GM12878 (cell line): ENCODE measurements around the gene MRC2. TPM values are rescaled to one million over a fixed set of nuclear protein-coding genes. Genes with fewer than 3 reads are reported as not detected.

Experiments used
- ATAC-seq: fragments of 200-7000 bp; cut with Tn5 transposase; 3 replicates; pipeline ENCODE4 v1.9.1; 2020; ENCODE audit warnings: mild to moderate bottlenecking, moderate library complexity
- BruUV-seq: library from RNA; stranded (reverse); fragments of 400-500 nt; replicated peaks from 2 replicates; lab custom pipeline; 2021; lab: Mats Ljungman, UMichigan
- CTCF ChIA-PET: fragments of 300-600 bp; sonication (Branson Sonifier 250); formaldehyde crosslinking; extraction: SDS; loops from one replicate; lab custom pipeline; 2021; ENCODE audit warnings: inconsistent platforms; lab: Yijun Ruan, JAX
- POLR2A ChIA-PET: fragments of 350-600 bp; formaldehyde crosslinking; extraction: SDS; loops from one replicate; lab custom pipeline; 2021; ENCODE audit warnings: inconsistent platforms; lab: Charles Lee
- RAD21 ChIA-PET: fragments of 300-600 bp; sonication (Branson Sonifier 250); formaldehyde crosslinking; loops from one replicate; lab custom pipeline; 2023; ENCODE audit warnings: antibody characterized with exemption; ENCODE audit not compliant: unreplicated experiment; lab: Charles Lee
- SMC1A ChIA-PET: fragments of 300-600 bp; sonication (Branson Sonifier 250); formaldehyde crosslinking; loops from one replicate; lab custom pipeline; 2023; ENCODE audit not compliant: unreplicated experiment, uncharacterized antibody; lab: Charles Lee
- DNase-seq: peaks from one replicate; pipeline ENCODE4 v3.0.0-alpha.2; 2011; ENCODE audit warnings: low read depth, low spot score
- FAIRE-seq: peaks from 3 replicates; lab custom pipeline; 2011; peaks lifted over from hg19 to GRCh38; lab: Jason Lieb, UNC
- H2AFZ ChIP-seq: 2 replicates; pipeline ENCODE4 v1.6.0; 2011; ENCODE audit warnings: low read depth, low read length, control low read depth; ENCODE audit not compliant: control insufficient read depth
- H3K27ac ChIP-seq: 2 replicates; pipeline ENCODE4 v1.5.1; 2011; ENCODE audit warnings: control low read depth; ENCODE audit not compliant: control insufficient read depth, insufficient read depth
- H3K27me3 ChIP-seq, 2 experiments: replicated peaks in 1 of 2; 2 replicates each; pipeline versions ENCODE4 v1.6.0 to v1.6.1; 2011; ENCODE audit warnings: low read length in 1 of 2; ENCODE audit not compliant: control insufficient read depth in 2 of 2, insufficient read depth in 2 of 2
- H3K36me3 ChIP-seq, 2 experiments: 2 replicates each; pipeline ENCODE4 v1.5.1; 2011; ENCODE audit warnings: low read length in 1 of 2; ENCODE audit not compliant: control insufficient read depth in 2 of 2, insufficient read depth in 2 of 2
- H3K4me1 ChIP-seq: 2 replicates; pipeline ENCODE4 v1.6.1; 2011; ENCODE audit warnings: mild to moderate bottlenecking, low read length, moderate library complexity, mixed read lengths; ENCODE audit not compliant: control insufficient read depth, insufficient read depth
- H3K4me2 ChIP-seq: 2 replicates; pipeline ENCODE4 v1.6.0; 2011; ENCODE audit warnings: control low read depth; ENCODE audit not compliant: control insufficient read depth, insufficient read depth
- H3K4me3 ChIP-seq: fragments of 200-600 bp; sonication (generic); 2 replicates; pipeline ENCODE4 v1.5.1; 2016
- H3K79me2 ChIP-seq: 2 replicates; pipeline ENCODE4 v1.6.0; 2011; ENCODE audit warnings: low read length; ENCODE audit not compliant: control insufficient read depth, insufficient read depth
- H3K9ac ChIP-seq: 2 replicates; pipeline ENCODE4 v1.8.0; 2011; ENCODE audit warnings: low read length, control low read depth, mixed read lengths; ENCODE audit not compliant: control insufficient read depth, insufficient read depth
- H3K9me3 ChIP-seq: replicated peaks from 3 replicates; pipeline ENCODE4 v1.5.1; 2011; ENCODE audit warnings: mild to moderate bottlenecking, low read length; ENCODE audit not compliant: control insufficient read depth, insufficient read depth
- H4K20me1 ChIP-seq: 2 replicates; pipeline ENCODE4 v1.6.0; 2011; ENCODE audit not compliant: control insufficient read depth, insufficient read depth
- IRF5 ChIP-seq: fragments of 450-650 bp; IDR thresholded peaks from 2 replicates; pipeline ENCODE4 v1.6.1; 2017; ENCODE audit warnings: borderline replicate concordance
- LARP7 ChIP-seq: fragments of 450-650 bp; IDR thresholded peaks from 2 replicates; pipeline ENCODE4 v1.6.1; 2017; ENCODE audit warnings: mild to moderate bottlenecking
- NR2F1 ChIP-seq: fragments of 450-650 bp; conservative IDR thresholded peaks from 2 replicates; pipeline ENCODE4 v1.6.1; 2017; ENCODE audit warnings: mild to moderate bottlenecking
- RAD51 ChIP-seq: fragments of 450-650 bp; IDR thresholded peaks from 2 replicates; pipeline ENCODE4 v1.6.1; 2016; ENCODE audit warnings: moderate library complexity, mild to moderate bottlenecking, inconsistent platforms
- SIN3A ChIP-seq: IDR thresholded peaks from 2 replicates; pipeline ENCODE4 v1.6.1; 2012; ENCODE audit warnings: low read depth, low read length, improper control_type of control experiment
- STAT1 ChIP-seq: fragments of 450-650 bp; conservative IDR thresholded peaks from 2 replicates; pipeline ENCODE4 v1.6.1; 2014; ENCODE audit warnings: antibody characterized with exemption, mild to moderate bottlenecking
- SUPT20H ChIP-seq: IDR thresholded peaks from 2 replicates; pipeline ENCODE4 v1.6.1; 2011; ENCODE audit warnings: low read depth, mild to moderate bottlenecking, low read length, moderate library complexity, borderline replicate concordance; ENCODE audit not compliant: control insufficient read depth
- SUZ12 ChIP-seq: fragments of 200-600 bp; sonication (generic); IDR thresholded peaks from one replicate; pipeline ENCODE4 v1.6.1; 2018; ENCODE audit warnings: antibody characterized with exemption, mild to moderate bottlenecking; ENCODE audit not compliant: unreplicated experiment
- USF1 ChIP-seq: IDR thresholded peaks from 2 replicates; pipeline ENCODE4 v1.6.1; 2011; ENCODE audit warnings: borderline replicate concordance, low read depth, mild to moderate bottlenecking, moderate library complexity, mixed read lengths, low read length; ENCODE audit not compliant: insufficient read depth; ENCODE audit errors: extremely low read length
- USF2 ChIP-seq: IDR thresholded peaks from 2 replicates; pipeline ENCODE4 v1.6.1; 2011; ENCODE audit warnings: low read depth, low read length, improper control_type of control experiment, borderline replicate concordance
- ZNF622 ChIP-seq: fragments of 450-650 bp; IDR thresholded peaks from 2 replicates; pipeline ENCODE4 v1.6.1; 2017; ENCODE audit warnings: mild to moderate bottlenecking, inconsistent platforms
- WGBS: methylation state at CpG from one replicate; pipeline ENCODE4 v1.1.6; 2016; ENCODE audit warnings: low lambda C conversion rate; ENCODE audit not compliant: insufficient replicate concordance, insufficient coverage; ENCODE audit errors: missing lambda C conversion rate; 5-methylcytosine and 5-hydroxymethylcytosine counted together
- in situ Hi-C: fragments of 300-500 bp; cut with MboI; formaldehyde crosslinking; loops from 9 replicates; pipeline ENCODE4 v1.14.3; 2018; ENCODE audit warnings: mixed read lengths
- intact Hi-C: fragments of 100-400 bp; cut with micrococcal nuclease; formaldehyde crosslinking; loops from one replicate; pipeline ENCODE4 v1.14.2; 2022; ENCODE audit not compliant: unreplicated experiment
- polyA plus RNA-seq, 11 experiments: library from polyadenylated mRNA; depleted of rRNA in 4 of 11; unstranded in 6 of 11; stranded (reverse) in 5 of 11; fragments of >200 nt; fragmentation: Nextera tagmentation in 4 of 11; fragmentation: Illumina TruSeq in 1 of 11; extraction: Ambion mirVana in 4 of 11; extraction: Trizol in 1 of 11; gene quantifications; 1 replicate in 1 of 11; 2 replicates in 10 of 11; pipeline versions ENCODE4 v1.2.1 to v1.2.3, GENCODE V29; 2011 to 2016; ENCODE audit warnings: inconsistent platforms in 2 of 11, missing spikeins in 2 of 11, low read depth in 1 of 11
- total RNA-seq, 4 experiments: library from RNA; depleted of rRNA in 3 of 4; stranded (reverse); fragments of >200 nt in 3 of 4; fragmentation: Illumina TruSeq in 1 of 4; extraction: Trizol in 1 of 4; gene quantifications; 2 replicates each; pipeline versions ENCODE4 v1.2.1 to v1.2.3, GENCODE V29; 2013 to 2021

The MRC2 gene
- total and polyA plus RNA-seq, 10 of the 15 experiments (the other 5 are each of a cell fraction or from before 2014, with no cell fraction given): 0.04 to 0.96 (median 0.30) TPM; not detected in 1

- Histone ChIP-seq H4K20me1 (no peaks in the 10 kb centered on the region), H3K9ac (no peak overlapping the region), H3K36me3 (no peaks in the 10 kb centered on the region), H3K4me2 (no peak overlapping the region), H2AFZ (no peak overlapping the region), H3K79me2 (no peaks in the 10 kb centered on the region), H3K4me3 (no peak overlapping the region), H3K27ac (no peak overlapping the region), H3K4me1 (no peaks in the 10 kb centered on the region), H3K9me3 (peaks cover 7% of the 10 kb centered on the region; the same call in 2 of the 3 replicates), H3K27me3 (no peaks in the 10 kb centered on the region)
- FAIRE-seq: no peak
- BruUV-seq: no TSS peak
- SMC1A ChIA-PET: no interaction called here
- POLR2A ChIA-PET: no interaction called here
- TF ChIP-seq USF2 (no peak), IRF5 (no peak), STAT1 (no peak), RAD51 (no peak), ZNF622 (no peak), SUPT20H (no peak), NR2F1 (no peak), USF1 (no peak), LARP7 (no peak), SIN3A (no peak), SUZ12 (no peak)
- no peak for DNase-seq
- CTCF ChIA-PET: no interaction called here
- intact Hi-C loops (no loop called here), in situ Hi-C loops (loop anchor here (5.0 kb wide), 1 partner anchor 259 kb away; no protein-coding TSS in a partner anchor)
- WGBS: 63% methylated on average over 17 of the region's 17 CpGs
- ATAC-seq: no peak
- RAD21 ChIA-PET: no interaction called here
These were observed 85.8 kb downstream of the MRC2 start for GRCh38 chr17:62713086-62713881.
